Neural cell (in vitro differentiated cells): Measurements from ENCODE around the gene TMEM205. TPM values are rescaled to one million over a fixed set of nuclear protein-coding genes. Genes with fewer than 3 reads are reported as not detected.

Experiments
- H2AFZ ChIP-seq: fragments of 200-600, 300-800 bp; sonication (generic), shearing (Covaris generic); 2 replicates; pipeline ENCODE4 v1.6.0; 2014; ENCODE audit warnings: low read depth, mild to moderate bottlenecking, antibody characterized with exemption, low read length, moderate library complexity
- H3F3A ChIP-seq: fragments of 200-600 bp; shearing (Covaris generic); 2 replicates; pipeline ENCODE4 v1.6.1; 2016; ENCODE audit warnings: mild to moderate bottlenecking, moderate library complexity, mixed read lengths, antibody characterized with exemption, low read length; ENCODE audit not compliant: insufficient read depth, poor library complexity, severe bottlenecking
- H3K27ac ChIP-seq: fragments of 200-600, 300-800 bp; sonication (generic), shearing (Covaris generic); 2 replicates; pipeline ENCODE4 v1.5.1; 2014; ENCODE audit warnings: mild to moderate bottlenecking, low read length, moderate library complexity
- H3K27me3 ChIP-seq: fragments of 300-800, 200-600 bp; sonication (generic), shearing (Covaris generic); 2 replicates; pipeline ENCODE4 v1.6.0; 2014; ENCODE audit warnings: mild to moderate bottlenecking, low read depth, low read length, moderate library complexity; ENCODE audit not compliant: insufficient read depth
- H3K36me3 ChIP-seq: fragments of 300-800, 200-600 bp; sonication (generic), shearing (Covaris generic); 2 replicates; pipeline ENCODE4 v1.5.1; 2014; ENCODE audit warnings: mild to moderate bottlenecking, antibody characterized with exemption, low read length, moderate library complexity; ENCODE audit not compliant: insufficient read depth
- H3K4me2 ChIP-seq: fragments of 300-800, 200-600 bp; sonication (generic), shearing (Covaris generic); 2 replicates; pipeline ENCODE4 v1.6.0; 2014; ENCODE audit warnings: mild to moderate bottlenecking, low read length
- H3K4me3 ChIP-seq: fragments of 300-800, 200-600 bp; sonication (generic), shearing (Covaris generic); 2 replicates; pipeline ENCODE4 v1.5.1; 2014; ENCODE audit warnings: mild to moderate bottlenecking, low read length, moderate library complexity
- H3K79me2 ChIP-seq: fragments of 200-600 bp; shearing (Covaris generic); replicated peaks from 2 replicates; pipeline ENCODE4 v1.6.0; 2014; ENCODE audit warnings: mild to moderate bottlenecking, low read length, moderate library complexity; ENCODE audit not compliant: insufficient read depth
- H3K9ac ChIP-seq: fragments of 300-800, 200-600 bp; sonication (generic), shearing (Covaris generic); 2 replicates; pipeline ENCODE4 v1.6.1; 2016; ENCODE audit warnings: mild to moderate bottlenecking, low read length, mixed read lengths
- H3K9me2 ChIP-seq: fragments of 200-600 bp; shearing (Covaris generic); 2 replicates; pipeline ENCODE4 v1.6.1; 2016; ENCODE audit warnings: mild to moderate bottlenecking, low read length, mixed read lengths; ENCODE audit not compliant: insufficient read depth
- H3K9me3 ChIP-seq: fragments of 200-600, 300-800 bp; sonication (generic), shearing (Covaris generic); 2 replicates; pipeline ENCODE4 v1.6.1; 2016; ENCODE audit warnings: mild to moderate bottlenecking, mixed run types, low read length, moderate library complexity, mixed read lengths
- H4K20me1 ChIP-seq: fragments of 200-600 bp; shearing (Covaris generic); 2 replicates; pipeline ENCODE4 v1.6.1; 2016; ENCODE audit warnings: mild to moderate bottlenecking, mixed run types; ENCODE audit not compliant: insufficient read depth
- EP300 ChIP-seq: fragments of 450-650 bp; conservative IDR thresholded peaks from 2 replicates; pipeline ENCODE4 v1.6.1; 2014; ENCODE audit warnings: antibody characterized with exemption, mild to moderate bottlenecking, moderate library complexity; ENCODE audit not compliant: poor library complexity, severe bottlenecking
- EZH2 ChIP-seq: fragments of 200-600, 300-800 bp; shearing (Covaris generic), sonication (generic); IDR thresholded peaks from 2 replicates; pipeline ENCODE4 v1.6.1; 2014; ENCODE audit warnings: antibody characterized with exemption, low read length, borderline replicate concordance, mild to moderate bottlenecking; ENCODE audit not compliant: insufficient read depth, poor library complexity, severe bottlenecking
- MXI1 ChIP-seq: fragments of 450-650 bp; conservative IDR thresholded peaks from 2 replicates; pipeline ENCODE4 v1.6.1; 2014; ENCODE audit warnings: antibody characterized with exemption, mild to moderate bottlenecking; ENCODE audit not compliant: poor library complexity, severe bottlenecking
- POLR2AphosphoS5 ChIP-seq: IDR thresholded peaks from 2 replicates; pipeline ENCODE4 v1.6.1; 2012
- RAD21 ChIP-seq: fragments of 450-650 bp; conservative IDR thresholded peaks from 2 replicates; pipeline ENCODE4 v1.6.1; 2014; ENCODE audit warnings: antibody characterized with exemption, mild to moderate bottlenecking, moderate library complexity
- SMC3 ChIP-seq: fragments of 450-650 bp; conservative IDR thresholded peaks from 2 replicates; pipeline ENCODE4 v1.6.1; 2014; ENCODE audit warnings: antibody characterized with exemption, mild to moderate bottlenecking, moderate library complexity; ENCODE audit not compliant: poor library complexity
- TAF1 ChIP-seq: IDR thresholded peaks from 2 replicates; pipeline ENCODE4 v1.6.1; 2012; ENCODE audit warnings: low read depth
- polyA plus RNA-seq: library from polyadenylated mRNA; depleted of rRNA; stranded (reverse); fragments of >200 nt; gene quantifications from 2 replicates; pipeline ENCODE4 v1.2.3, GENCODE V29; 2014
- TF ChIP-seq, protein P1 (sequence below): IDR thresholded peaks from 2 replicates; pipeline ENCODE4 v1.6.1; 2012; ENCODE audit warnings: borderline replicate concordance
- TF ChIP-seq, protein P2 (sequence below): fragments of 450-650 bp; IDR thresholded peaks from 2 replicates; pipeline ENCODE4 v1.5.1; 2014; ENCODE audit warnings: antibody characterized with exemption, mild to moderate bottlenecking, moderate library complexity; ENCODE audit not compliant: poor library complexity, severe bottlenecking

Gene TMEM205
- polyA plus RNA-seq, 1 donor from 2014 or later: 136 TPM

DNA sequence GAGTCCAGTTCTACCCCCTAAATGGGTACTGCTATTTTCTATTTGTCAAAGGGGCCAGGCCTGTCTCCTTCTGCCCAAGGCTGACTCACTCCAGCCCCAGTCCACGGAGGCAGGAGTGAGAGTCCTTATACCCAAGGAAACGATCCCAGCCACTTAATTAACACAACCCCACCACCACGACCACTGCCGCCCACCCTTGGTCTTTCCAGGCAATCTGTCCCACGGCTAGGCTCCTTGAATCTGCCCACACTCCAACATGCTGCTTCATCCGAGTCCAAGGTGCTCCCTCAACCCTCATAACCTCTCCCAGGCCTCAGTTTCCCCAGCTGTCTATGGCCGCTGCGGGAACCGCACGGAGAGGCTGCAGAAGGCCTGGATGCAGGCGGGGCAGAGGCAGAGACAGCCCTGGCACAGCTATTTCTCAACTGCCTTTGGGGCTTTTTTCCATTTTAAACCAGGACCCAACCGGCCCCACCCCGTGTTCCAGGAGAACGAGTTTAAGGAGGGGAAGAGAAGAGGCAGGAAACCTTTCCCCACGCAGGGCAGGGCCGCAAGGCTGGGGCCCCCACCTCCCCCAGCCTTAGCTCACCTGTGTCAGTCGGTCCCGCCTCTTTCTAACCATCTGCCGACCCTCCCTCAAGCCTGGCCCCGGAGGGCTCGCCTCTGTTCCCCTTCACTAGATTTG is 7.4 kb downstream of the TMEM205 start:
- Histone ChIP-seq H3K36me3 (peaks cover 14% of the 10 kb centered on the region), H2AFZ (peak overlapping the region; percentile 8), H3K27me3 (no peaks in the 10 kb centered on the region), H3F3A (no peaks in the 10 kb centered on the region), H3K9me3 (peaks cover 4% of the 10 kb centered on the region), H4K20me1 (no peaks in the 10 kb centered on the region), H3K79me2 (peaks cover 19% of the 10 kb centered on the region), H3K27ac (peak overlapping the region; percentile 54), H3K9ac (peak overlapping the region; percentile 90), H3K4me3 (peak overlapping the region; percentile 96), H3K4me2 (peak overlapping the region; percentile 78), H3K9me2 (no peaks in the 10 kb centered on the region)
- TF ChIP-seq, protein P1, sequence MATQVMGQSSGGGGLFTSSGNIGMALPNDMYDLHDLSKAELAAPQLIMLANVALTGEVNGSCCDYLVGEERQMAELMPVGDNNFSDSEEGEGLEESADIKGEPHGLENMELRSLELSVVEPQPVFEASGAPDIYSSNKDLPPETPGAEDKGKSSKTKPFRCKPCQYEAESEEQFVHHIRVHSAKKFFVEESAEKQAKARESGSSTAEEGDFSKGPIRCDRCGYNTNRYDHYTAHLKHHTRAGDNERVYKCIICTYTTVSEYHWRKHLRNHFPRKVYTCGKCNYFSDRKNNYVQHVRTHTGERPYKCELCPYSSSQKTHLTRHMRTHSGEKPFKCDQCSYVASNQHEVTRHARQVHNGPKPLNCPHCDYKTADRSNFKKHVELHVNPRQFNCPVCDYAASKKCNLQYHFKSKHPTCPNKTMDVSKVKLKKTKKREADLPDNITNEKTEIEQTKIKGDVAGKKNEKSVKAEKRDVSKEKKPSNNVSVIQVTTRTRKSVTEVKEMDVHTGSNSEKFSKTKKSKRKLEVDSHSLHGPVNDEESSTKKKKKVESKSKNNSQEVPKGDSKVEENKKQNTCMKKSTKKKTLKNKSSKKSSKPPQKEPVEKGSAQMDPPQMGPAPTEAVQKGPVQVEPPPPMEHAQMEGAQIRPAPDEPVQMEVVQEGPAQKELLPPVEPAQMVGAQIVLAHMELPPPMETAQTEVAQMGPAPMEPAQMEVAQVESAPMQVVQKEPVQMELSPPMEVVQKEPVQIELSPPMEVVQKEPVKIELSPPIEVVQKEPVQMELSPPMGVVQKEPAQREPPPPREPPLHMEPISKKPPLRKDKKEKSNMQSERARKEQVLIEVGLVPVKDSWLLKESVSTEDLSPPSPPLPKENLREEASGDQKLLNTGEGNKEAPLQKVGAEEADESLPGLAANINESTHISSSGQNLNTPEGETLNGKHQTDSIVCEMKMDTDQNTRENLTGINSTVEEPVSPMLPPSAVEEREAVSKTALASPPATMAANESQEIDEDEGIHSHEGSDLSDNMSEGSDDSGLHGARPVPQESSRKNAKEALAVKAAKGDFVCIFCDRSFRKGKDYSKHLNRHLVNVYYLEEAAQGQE: no peak
- TF ChIP-seq SMC3 (no peak), TAF1 (no peak), EZH2 (no peak), POLR2AphosphoS5 (no peak), MXI1 (no peak), RAD21 (no peak), EP300 (no peak)
- TF ChIP-seq, protein P2, sequence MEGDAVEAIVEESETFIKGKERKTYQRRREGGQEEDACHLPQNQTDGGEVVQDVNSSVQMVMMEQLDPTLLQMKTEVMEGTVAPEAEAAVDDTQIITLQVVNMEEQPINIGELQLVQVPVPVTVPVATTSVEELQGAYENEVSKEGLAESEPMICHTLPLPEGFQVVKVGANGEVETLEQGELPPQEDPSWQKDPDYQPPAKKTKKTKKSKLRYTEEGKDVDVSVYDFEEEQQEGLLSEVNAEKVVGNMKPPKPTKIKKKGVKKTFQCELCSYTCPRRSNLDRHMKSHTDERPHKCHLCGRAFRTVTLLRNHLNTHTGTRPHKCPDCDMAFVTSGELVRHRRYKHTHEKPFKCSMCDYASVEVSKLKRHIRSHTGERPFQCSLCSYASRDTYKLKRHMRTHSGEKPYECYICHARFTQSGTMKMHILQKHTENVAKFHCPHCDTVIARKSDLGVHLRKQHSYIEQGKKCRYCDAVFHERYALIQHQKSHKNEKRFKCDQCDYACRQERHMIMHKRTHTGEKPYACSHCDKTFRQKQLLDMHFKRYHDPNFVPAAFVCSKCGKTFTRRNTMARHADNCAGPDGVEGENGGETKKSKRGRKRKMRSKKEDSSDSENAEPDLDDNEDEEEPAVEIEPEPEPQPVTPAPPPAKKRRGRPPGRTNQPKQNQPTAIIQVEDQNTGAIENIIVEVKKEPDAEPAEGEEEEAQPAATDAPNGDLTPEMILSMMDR: no peak

DNA sequence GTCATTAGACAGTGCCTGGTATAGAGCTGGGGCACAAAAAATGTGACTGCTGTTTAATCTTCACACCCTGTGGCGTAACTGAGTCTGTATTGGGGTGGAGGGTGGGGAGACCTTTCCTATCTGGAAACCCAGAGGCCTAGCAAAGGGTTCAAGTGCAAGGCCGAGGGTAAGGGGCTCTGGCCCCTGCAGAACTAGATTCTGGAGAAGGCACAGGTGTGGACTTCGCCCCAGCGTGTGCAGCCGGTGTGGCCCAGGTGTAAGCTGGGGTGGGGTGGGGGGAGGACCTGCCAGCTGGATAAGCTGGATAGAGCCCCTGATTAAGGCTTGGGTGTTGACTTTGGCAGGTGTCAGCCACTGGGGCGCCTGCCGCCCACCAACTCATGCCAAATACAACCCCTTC is 7.9 kb downstream of the TMEM205 start:
- H3K27ac ChIP-seq: no peak overlapping the region
- peaks cover 14% of the 10 kb centered on the region for H3K36me3 ChIP-seq
- H3K4me3 ChIP-seq: peak overlapping the region; percentile 96

More for the DNA sequence above, 7.9 kb downstream of the TMEM205 start:
- H4K20me1 ChIP-seq: no peaks in the 10 kb centered on the region
- TF ChIP-seq POLR2AphosphoS5: no peak
- TF ChIP-seq EP300: no peak
- no peak for TF ChIP-seq EZH2
- no peak for TF ChIP-seq SMC3
- no peak for TF ChIP-seq RAD21
- no peak for TF ChIP-seq TAF1
- TF ChIP-seq MXI1: no peak
- TF ChIP-seq, protein P1: no peak
- TF ChIP-seq, protein P2: no peak
- H2AFZ ChIP-seq: no peak overlapping the region
- H3K4me2 ChIP-seq: peak overlapping the region; percentile 78
- H3F3A ChIP-seq: no peaks in the 10 kb centered on the region
- H3K9me2 ChIP-seq: no peaks in the 10 kb centered on the region
- no peaks in the 10 kb centered on the region for H3K27me3 ChIP-seq
- peaks cover 4% of the 10 kb centered on the region for H3K9me3 ChIP-seq
- H3K79me2 ChIP-seq: peaks cover 19% of the 10 kb centered on the region
- H3K9ac ChIP-seq: peak overlapping the region; percentile 90
